Glutamatergic neuron (in vitro differentiated cells): Measurements from ENCODE around the gene TMEM114. TPM values are rescaled to one million over a fixed set of nuclear protein-coding genes. Genes with fewer than 3 reads are reported as not detected.

ENCODE experiments used
- DNase-seq: peaks from one replicate; pipeline ENCODE4 v3.0.0; 2022
- H3K27ac Mint-ChIP-seq: one replicate; pipeline ENCODE4 v1.8.0; 2020; ENCODE audit warnings: mild to moderate bottlenecking, mixed read lengths, inconsistent platforms; ENCODE audit not compliant: unreplicated experiment
- H3K27me3 Mint-ChIP-seq: one replicate; pipeline ENCODE4 v1.8.0; 2020; ENCODE audit warnings: mild to moderate bottlenecking, moderate library complexity, mixed read lengths, inconsistent platforms; ENCODE audit not compliant: unreplicated experiment
- H3K36me3 Mint-ChIP-seq: one replicate; pipeline ENCODE4 v1.8.0; 2020; ENCODE audit warnings: mild to moderate bottlenecking, mixed read lengths, inconsistent platforms; ENCODE audit not compliant: unreplicated experiment
- H3K4me1 Mint-ChIP-seq: one replicate; pipeline ENCODE4 v1.8.0; 2020; ENCODE audit warnings: mild to moderate bottlenecking, low read depth, mixed read lengths, inconsistent platforms; ENCODE audit not compliant: unreplicated experiment
- H3K4me3 Mint-ChIP-seq: one replicate; pipeline ENCODE4 v1.8.0; 2020; ENCODE audit warnings: mild to moderate bottlenecking, mixed read lengths, inconsistent platforms; ENCODE audit not compliant: unreplicated experiment
- H3K9me3 Mint-ChIP-seq: one replicate; pipeline ENCODE4 v1.8.0; 2020; ENCODE audit warnings: mild to moderate bottlenecking, moderate library complexity, mixed read lengths, inconsistent platforms; ENCODE audit not compliant: unreplicated experiment
- CTCF ChIP-seq: fragments of 200-600 bp; sonication (generic); IDR thresholded peaks from one replicate; pipeline ENCODE4 v1.5.0; 2021; ENCODE audit not compliant: partially characterized antibody, unreplicated experiment
- long read RNA-seq: library from polyadenylated mRNA; unstranded; transcript quantifications from one replicate; pipeline ENCODE4 v2.0.0, GENCODE V29; 2020; ENCODE audit not compliant: unreplicated experiment
- total RNA-seq: library from RNA; stranded (reverse); fragmentation: NEBNext Ultra II Directional; extraction: Animal tissue kit (Norgen Biotek cat#: 25700); gene quantifications from one replicate; pipeline ENCODE4 v1.2.1, GENCODE V29; 2021; ENCODE audit not compliant: unreplicated experiment

The TMEM114 gene
- total RNA-seq: not detected
- long read RNA-seq: 0 reads

- no peaks in the 10 kb centered on the region for H3K4me1 Mint-ChIP-seq
- peak within 1 kb of the TSS; percentile 86 for H3K4me3 Mint-ChIP-seq
- peak; percentile 57 for DNase-seq
- no peaks in the 10 kb centered on the region for H3K36me3 Mint-ChIP-seq
- no peak for TF ChIP-seq CTCF
- H3K27me3 Mint-ChIP-seq: peaks cover 4% of the 10 kb centered on the region
- H3K27ac Mint-ChIP-seq: no peak within 1 kb of the TSS
- peaks cover 11% of the 10 kb centered on the region for H3K9me3 Mint-ChIP-seq
These were observed at the start of gene TMEM114 for GRCh38 chr16:8589900-8590688. Gene TMEM114, minus strand, starts transcription at chr16:8590511. Its CDS starts 673 bp downstream, at chr16:8589838.

- peak overlapping the region; percentile 54 for H3K4me3 Mint-ChIP-seq
- peak; percentile 62 for DNase-seq
- peaks cover 6% of the 10 kb centered on the region for H3K9me3 Mint-ChIP-seq
- peaks cover 20% of the 10 kb centered on the region for H3K4me1 Mint-ChIP-seq
- peaks cover 16% of the 10 kb centered on the region for H3K36me3 Mint-ChIP-seq
- H3K27me3 Mint-ChIP-seq: peaks cover 3% of the 10 kb centered on the region
- peak overlapping the region; percentile 87 for H3K27ac Mint-ChIP-seq
- no peak for TF ChIP-seq CTCF
These were observed 49.4 kb upstream of the TMEM114 start for GRCh38 chr16:8639694-8640093.

- H3K4me1 Mint-ChIP-seq: peaks cover 19% of the 10 kb centered on the region
- peaks cover 3% of the 10 kb centered on the region for H3K9me3 Mint-ChIP-seq
- H3K27me3 Mint-ChIP-seq: peaks cover 3% of the 10 kb centered on the region
- TF ChIP-seq CTCF: peak; percentile 58
- peak; percentile 71 for DNase-seq
- no peaks in the 10 kb centered on the region for H3K36me3 Mint-ChIP-seq
- no peak overlapping the region for H3K4me3 Mint-ChIP-seq
- no peak overlapping the region for H3K27ac Mint-ChIP-seq
These were observed 44.9 kb upstream of the TMEM114 start for GRCh38 chr16:8634991-8635736.

- no peak for DNase-seq
- no peak overlapping the region for H3K27ac Mint-ChIP-seq
- H3K9me3 Mint-ChIP-seq: peaks cover 3% of the 10 kb centered on the region
- no peak overlapping the region for H3K4me3 Mint-ChIP-seq
- no peaks in the 10 kb centered on the region for H3K4me1 Mint-ChIP-seq
- TF ChIP-seq CTCF: no peak
- H3K36me3 Mint-ChIP-seq: no peaks in the 10 kb centered on the region
- H3K27me3 Mint-ChIP-seq: no peaks in the 10 kb centered on the region
These were observed 42.4 kb upstream of the TMEM114 start for GRCh38 chr16:8632675-8633182.
